ENCODE data around the gene CPSF7.
A peak's percentile ranks its signal among the peaks of the same experiment; 100 is the strongest.

The CPSF7 gene

GRCh38 chr11:61378713-61379313 lies 51.0 kb downstream of the CPSF7 start:
- Mint-ChIP-seq H3K4me3 (no peak overlapping the region), H3K27ac (peak overlapping the region in 1 of 3 experiments; percentile 50), H3K36me3 (ENCODE audit: low read depth) (peaks cover 41% of the 10 kb centered on the region), H3K4me1 (peaks cover 5% of the 10 kb centered on the region), H3K9me3 (peaks cover 3% of the 10 kb centered on the region), H3K27me3 (ENCODE audit: low read depth) (no peaks in the 10 kb centered on the region)
- TF ChIP-seq CTCF (IDR thresholded peaks at IDR 0.05; ENCODE audit: unreplicated experiment in 3 of 3) = no peak

- peaks cover 50% of the 10 kb centered on the region for H3K36me3 Mint-ChIP-seq (ENCODE audit: low read depth)
- peaks cover 6% of the 10 kb centered on the region for H3K9me3 Mint-ChIP-seq
- H3K27me3 Mint-ChIP-seq (ENCODE audit: low read depth) = no peaks in the 10 kb centered on the region
- TF ChIP-seq CTCF (IDR thresholded peaks at IDR 0.05; ENCODE audit: unreplicated experiment in 3 of 3) = no peak
- no peak overlapping the region for H3K27ac Mint-ChIP-seq
- no peak overlapping the region for H3K4me3 Mint-ChIP-seq
- H3K4me1 Mint-ChIP-seq = peaks cover 5% of the 10 kb centered on the region
These were observed 52.2 kb downstream of the CPSF7 start for GRCh38 chr11:61377461-61378160.

GRCh38 chr11:61375761-61376108 lies 54.0 kb downstream of the CPSF7 start:
- no peak for TF ChIP-seq CTCF (IDR thresholded peaks at IDR 0.05; ENCODE audit: unreplicated experiment in 3 of 3)

GRCh38 chr11:61372659-61373420 lies 56.9 kb downstream of the CPSF7 start:
- H3K4me3 Mint-ChIP-seq = no peak overlapping the region
- no peak for TF ChIP-seq CTCF (IDR thresholded peaks at IDR 0.05; ENCODE audit: unreplicated experiment in 3 of 3)
- peaks cover 16% of the 10 kb centered on the region for H3K9me3 Mint-ChIP-seq
- no peak overlapping the region for H3K27ac Mint-ChIP-seq
- H3K27me3 Mint-ChIP-seq (ENCODE audit: low read depth) = no peaks in the 10 kb centered on the region
- H3K4me1 Mint-ChIP-seq = peaks cover 21% of the 10 kb centered on the region
- H3K36me3 Mint-ChIP-seq (ENCODE audit: low read depth) = peaks cover 89% of the 10 kb centered on the region

More at GRCh38 chr11:61375761-61376108, 54.0 kb downstream of the CPSF7 start:
- H3K4me3 Mint-ChIP-seq = no peak overlapping the region
- H3K27ac Mint-ChIP-seq = no peak overlapping the region
- peaks cover 5% of the 10 kb centered on the region for H3K4me1 Mint-ChIP-seq
- H3K9me3 Mint-ChIP-seq = peaks cover 10% of the 10 kb centered on the region
- no peaks in the 10 kb centered on the region for H3K27me3 Mint-ChIP-seq (ENCODE audit: low read depth)
- peaks cover 67% of the 10 kb centered on the region for H3K36me3 Mint-ChIP-seq (ENCODE audit: low read depth)

GRCh38 chr11:61370349-61371005 lies 59.3 kb downstream of the CPSF7 start:
- Mint-ChIP-seq H3K27me3 (ENCODE audit: low read depth) (no peaks in the 10 kb centered on the region), H3K36me3 (ENCODE audit: low read depth) (peaks cover 89% of the 10 kb centered on the region), H3K9me3 (peaks cover 16% of the 10 kb centered on the region), H3K4me3 (no peak overlapping the region), H3K4me1 (peaks cover 21% of the 10 kb centered on the region), H3K27ac (peak overlapping the region in 1 of 3 experiments; percentile 73)
- no peak for TF ChIP-seq CTCF (IDR thresholded peaks at IDR 0.05; ENCODE audit: unreplicated experiment in 3 of 3)
